Measurements from ENCODE around the gene CDK5RAP3. TPM values are rescaled to one million over a fixed set of nuclear protein-coding genes. Genes with fewer than 3 reads are reported as not detected.

CDK5RAP3 gene
- 100 to 1,000 TPM; 125 to 192 TPM for total RNA-seq

GRCh38 chr17:47970725-47971499 lies at the start of gene CDK5RAP3:
CDK5RAP3 (plus strand) TSS chr17:47971113; CDS start chr17:47971147, 34 bp downstream.
- ATAC-seq (ENCODE audit: insufficient number of reproducible peaks, low FRiP score, low read depth), result peak; percentile 97
- H3K36me3 ChIP-seq, result peaks cover 22% of the 10 kb centered on the region
- H3K4me1 ChIP-seq (ENCODE audit: control insufficient read depth in 1 of 2, low read depth in 2 of 2), result peaks cover 6 to 13% of the 10 kb centered on the region in 2 donors
- H3K27ac ChIP-seq, result peak within 1 kb of the TSS; percentile 62 to 79
- peak; percentile 100 for DNase-seq (ENCODE audit: low spot score)
- H3K4me3 ChIP-seq, result peak within 1 kb of the TSS; percentile 93
- no peaks in the 10 kb centered on the region for H3K27me3 ChIP-seq (replicated peaks; ENCODE audit: insufficient read depth)
- no peaks in the 10 kb centered on the region for H3K9me3 ChIP-seq
- peak; percentile 87 for TF ChIP-seq CTCF (IDR thresholded peaks at IDR 0.05)

DNA sequence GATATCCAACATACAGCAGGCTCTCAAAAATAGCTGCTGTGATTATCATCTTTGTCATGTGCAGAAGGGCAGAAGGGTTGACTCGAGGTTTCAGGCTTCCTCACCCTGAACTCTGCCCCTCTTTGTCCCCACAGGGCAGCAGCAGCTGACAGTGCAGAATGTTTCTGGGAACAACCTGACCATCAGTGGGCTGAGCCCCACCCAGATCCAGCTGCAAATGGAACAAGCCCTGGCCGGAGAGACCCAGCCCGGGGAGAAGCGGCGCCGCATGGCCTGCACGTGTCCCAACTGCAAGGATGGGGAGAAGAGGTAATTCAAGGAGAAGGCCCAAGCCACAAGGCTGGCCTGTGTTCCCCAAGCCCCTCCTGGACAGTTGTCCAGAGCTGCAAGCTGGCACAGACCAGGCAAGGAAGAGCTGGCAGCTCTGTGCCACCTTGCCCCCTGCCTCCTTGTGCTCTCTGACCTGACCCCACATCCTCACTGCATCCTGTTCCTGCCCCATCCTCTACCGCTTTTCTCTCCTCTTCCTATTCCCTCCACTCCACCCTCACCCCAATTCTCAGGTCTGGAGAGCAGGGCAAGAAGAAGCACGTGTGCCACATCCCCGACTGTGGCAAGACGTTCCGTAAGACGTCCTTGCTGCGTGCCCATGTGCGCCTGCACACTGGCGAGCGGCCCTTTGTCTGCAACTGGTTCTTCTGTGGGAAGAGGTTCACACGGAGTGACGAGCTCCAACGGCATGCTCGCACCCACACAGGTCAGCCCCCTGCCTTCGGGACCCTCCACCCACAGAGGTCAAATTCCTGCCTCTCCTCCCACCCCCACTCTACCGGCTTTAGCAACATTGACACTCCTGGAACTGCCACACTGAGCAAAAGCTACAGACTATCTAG lies 45.9 kb upstream of the CDK5RAP3 start:
- H3K4me3 ChIP-seq, result no peak overlapping the region
- H3K9me3 ChIP-seq, result no peaks in the 10 kb centered on the region
- DNase-seq (ENCODE audit: low spot score) (no peak), ATAC-seq (ENCODE audit: insufficient number of reproducible peaks, low FRiP score, low read depth) (no peak)
- H3K27me3 ChIP-seq (replicated peaks; ENCODE audit: insufficient read depth), result no peaks in the 10 kb centered on the region
- no peak for TF ChIP-seq CTCF (IDR thresholded peaks at IDR 0.05)
- H3K4me1 ChIP-seq (ENCODE audit: control insufficient read depth in 1 of 2, low read depth in 2 of 2), result no peaks in the 10 kb centered on the region
- H3K27ac ChIP-seq, result no peak overlapping the region
- peaks cover 44% of the 10 kb centered on the region for H3K36me3 ChIP-seq

DNA sequence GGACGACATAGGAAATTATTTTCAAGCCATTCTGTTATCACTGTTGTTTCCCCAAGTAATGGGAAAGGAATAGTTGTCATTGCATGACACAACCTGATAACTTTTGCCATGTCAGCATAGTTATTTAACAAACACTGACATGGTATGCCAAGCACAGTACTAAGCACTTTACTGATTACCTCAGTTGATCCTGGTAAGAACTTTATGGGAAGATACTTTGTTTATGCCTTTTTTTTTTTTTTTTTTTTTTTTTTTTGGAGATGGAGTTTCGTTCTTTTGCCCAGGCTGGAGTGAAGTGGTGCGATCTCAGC lies 45.3 kb upstream of the CDK5RAP3 start:
- no peak for DNase-seq (ENCODE audit: low spot score)
- Histone ChIP-seq H3K9me3 (no peaks in the 10 kb centered on the region), H3K27me3 (replicated peaks; ENCODE audit: insufficient read depth) (no peaks in the 10 kb centered on the region), H3K4me1 (ENCODE audit: control insufficient read depth in 1 of 2, low read depth in 2 of 2) (no peaks in the 10 kb centered on the region), H3K36me3 (peaks cover 48% of the 10 kb centered on the region), H3K27ac (no peak overlapping the region), H3K4me3 (no peak overlapping the region)
- ATAC-seq (ENCODE audit: insufficient number of reproducible peaks, low FRiP score, low read depth), result no peak
- no peak for TF ChIP-seq CTCF (IDR thresholded peaks at IDR 0.05)

DNA sequence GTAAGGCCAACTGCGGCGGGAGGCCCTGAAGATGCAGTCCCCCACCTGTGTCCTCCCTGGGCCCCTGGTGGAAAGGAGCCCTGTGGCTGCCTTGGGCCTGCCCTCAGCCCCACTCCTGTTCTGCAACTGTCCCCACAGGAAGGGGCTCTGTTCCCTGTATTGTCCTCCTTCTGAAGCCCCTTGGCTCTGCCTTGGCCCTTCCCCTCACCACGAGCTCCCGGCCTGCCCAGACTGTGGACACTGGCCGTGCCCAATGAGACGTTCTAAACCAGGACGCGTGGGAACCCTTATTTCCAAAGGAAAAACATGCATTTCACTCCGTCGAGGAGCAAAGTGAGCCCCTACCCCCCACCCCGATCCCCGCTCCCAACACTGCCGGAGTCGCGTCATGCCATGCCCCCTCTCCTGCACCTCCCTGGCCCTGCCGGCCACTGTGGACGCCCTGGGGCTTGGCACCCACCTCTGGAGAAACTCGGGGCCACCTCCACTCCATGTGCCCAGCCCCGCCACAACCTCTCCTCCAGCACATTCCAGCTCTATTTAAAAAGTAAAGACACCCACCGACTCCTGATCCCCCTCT lies 43.0 kb upstream of the CDK5RAP3 start:
- no peak for DNase-seq (ENCODE audit: low spot score)
- Histone ChIP-seq H3K9me3 (no peaks in the 10 kb centered on the region), H3K4me3 (no peak overlapping the region), H3K36me3 (peaks cover 47% of the 10 kb centered on the region), H3K27me3 (replicated peaks; ENCODE audit: insufficient read depth) (no peaks in the 10 kb centered on the region), H3K27ac (no peak overlapping the region), H3K4me1 (ENCODE audit: control insufficient read depth in 1 of 2, low read depth in 2 of 2) (no peaks in the 10 kb centered on the region)
- TF ChIP-seq CTCF (IDR thresholded peaks at IDR 0.05), result no peak
- ATAC-seq (ENCODE audit: insufficient number of reproducible peaks, low FRiP score, low read depth), result no peak

- peaks cover 44% of the 10 kb centered on the region for H3K36me3 ChIP-seq
- no peak overlapping the region for H3K4me3 ChIP-seq
Measured at GRCh38 chr17:47928415-47928814, 42.5 kb upstream of the CDK5RAP3 start.

More at GRCh38 chr17:47928415-47928814, 42.5 kb upstream of the CDK5RAP3 start:
- ATAC-seq (ENCODE audit: insufficient number of reproducible peaks, low FRiP score, low read depth) (no peak), DNase-seq (ENCODE audit: low spot score) (no peak)
- Histone ChIP-seq H3K9me3 (no peaks in the 10 kb centered on the region), H3K4me1 (ENCODE audit: control insufficient read depth in 1 of 2, low read depth in 2 of 2) (no peaks in the 10 kb centered on the region), H3K27ac (no peak overlapping the region), H3K27me3 (replicated peaks; ENCODE audit: insufficient read depth) (no peaks in the 10 kb centered on the region)
- TF ChIP-seq CTCF (IDR thresholded peaks at IDR 0.05), result no peak

Data from thoracic aorta (tissue), 2 donors.